SK-N-SH (cell line): ENCODE measurements around the gene RBM47.

Experiments
- EP300 ChIP-seq, 2 experiments: IDR thresholded peaks; 2 replicates each; pipeline versions ENCODE4 v1.4.0 to v1.6.1; 2012; ENCODE audit warnings: borderline replicate concordance in 1 of 2, low read depth in 1 of 2, low read length in 1 of 2
- EZH2phosphoT487 ChIP-seq: fragments of 200-600 bp; sonication (generic); IDR thresholded peaks from 2 replicates; pipeline ENCODE4 v1.6.1; 2017; ENCODE audit warnings: low read depth, mixed run types, mild to moderate bottlenecking, antibody characterized with exemption, moderate library complexity, borderline replicate concordance
- MAX ChIP-seq: IDR thresholded peaks from 2 replicates; pipeline ENCODE4 v1.4.0; 2012; ENCODE audit warnings: low read depth
- MXI1 ChIP-seq: IDR thresholded peaks from 2 replicates; pipeline ENCODE4 v1.6.1; 2012; ENCODE audit warnings: mild to moderate bottlenecking, low read depth, low read length, improper control_type of control experiment
- NFIC ChIP-seq: IDR thresholded peaks from 2 replicates; pipeline ENCODE4 v1.4.0; 2012; ENCODE audit warnings: borderline replicate concordance
- POLR2AphosphoS5 ChIP-seq: IDR thresholded peaks from 2 replicates; pipeline ENCODE4 v1.6.1; 2012; ENCODE audit warnings: low read depth, low read length
- RCOR1 ChIP-seq: fragments of 150-350 bp; IDR thresholded peaks from 2 replicates; pipeline ENCODE4 v1.6.1; 2017; ENCODE audit warnings: antibody characterized with exemption, low read length
- REST ChIP-seq: IDR thresholded peaks from 2 replicates; pipeline ENCODE4 v1.6.1; 2012; ENCODE audit warnings: mild to moderate bottlenecking, low read depth, low read length, moderate library complexity
- RFX5 ChIP-seq: IDR thresholded peaks from 2 replicates; pipeline ENCODE4 v1.6.1; 2012; ENCODE audit warnings: mild to moderate bottlenecking, improper control_type of control experiment, low read length
- TAF1 ChIP-seq: IDR thresholded peaks from 2 replicates; pipeline ENCODE4 v1.6.1; 2012; ENCODE audit warnings: low read depth, mild to moderate bottlenecking, low read length, moderate library complexity, borderline replicate concordance
- TEAD4 ChIP-seq: IDR thresholded peaks from 2 replicates; pipeline ENCODE4 v1.4.0; 2012; ENCODE audit warnings: mild to moderate bottlenecking, borderline replicate concordance; ENCODE audit not compliant: insufficient read depth
- USF2 ChIP-seq: fragments of 150-350 bp; IDR thresholded peaks from 2 replicates; pipeline ENCODE4 v1.6.1; 2017; ENCODE audit warnings: antibody characterized with exemption, low read length, low read depth, borderline replicate concordance
- TF ChIP-seq, protein P1 (sequence below): fragments of 200-600 bp; sonication (generic); IDR thresholded peaks from 2 replicates; pipeline ENCODE4 v1.6.1; 2017; ENCODE audit warnings: antibody characterized with exemption, mild to moderate bottlenecking, moderate library complexity
- TF ChIP-seq, protein P2 (sequence below): IDR thresholded peaks from 2 replicates; pipeline ENCODE4 v1.4.0; 2012; ENCODE audit warnings: low read depth, borderline replicate concordance

- TF ChIP-seq EZH2phosphoT487 = no peak
- TF ChIP-seq, protein P1, sequence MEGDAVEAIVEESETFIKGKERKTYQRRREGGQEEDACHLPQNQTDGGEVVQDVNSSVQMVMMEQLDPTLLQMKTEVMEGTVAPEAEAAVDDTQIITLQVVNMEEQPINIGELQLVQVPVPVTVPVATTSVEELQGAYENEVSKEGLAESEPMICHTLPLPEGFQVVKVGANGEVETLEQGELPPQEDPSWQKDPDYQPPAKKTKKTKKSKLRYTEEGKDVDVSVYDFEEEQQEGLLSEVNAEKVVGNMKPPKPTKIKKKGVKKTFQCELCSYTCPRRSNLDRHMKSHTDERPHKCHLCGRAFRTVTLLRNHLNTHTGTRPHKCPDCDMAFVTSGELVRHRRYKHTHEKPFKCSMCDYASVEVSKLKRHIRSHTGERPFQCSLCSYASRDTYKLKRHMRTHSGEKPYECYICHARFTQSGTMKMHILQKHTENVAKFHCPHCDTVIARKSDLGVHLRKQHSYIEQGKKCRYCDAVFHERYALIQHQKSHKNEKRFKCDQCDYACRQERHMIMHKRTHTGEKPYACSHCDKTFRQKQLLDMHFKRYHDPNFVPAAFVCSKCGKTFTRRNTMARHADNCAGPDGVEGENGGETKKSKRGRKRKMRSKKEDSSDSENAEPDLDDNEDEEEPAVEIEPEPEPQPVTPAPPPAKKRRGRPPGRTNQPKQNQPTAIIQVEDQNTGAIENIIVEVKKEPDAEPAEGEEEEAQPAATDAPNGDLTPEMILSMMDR = no peak
- TF ChIP-seq RFX5 = no peak
- TF ChIP-seq MAX = no peak
- TF ChIP-seq REST = no peak
- no peak for TF ChIP-seq TEAD4
- TF ChIP-seq POLR2AphosphoS5 = no peak
- no peak for TF ChIP-seq RCOR1
- no peak for TF ChIP-seq USF2
- no peak for TF ChIP-seq MXI1
- no peak for TF ChIP-seq NFIC
- TF ChIP-seq TAF1 = no peak
- TF ChIP-seq EP300 (IDR thresholded peaks at IDR 0.05; ENCODE audit: borderline replicate concordance in 1 of 2, low read depth in 1 of 2, low read length in 1 of 2) = no peak
- TF ChIP-seq, protein P2, sequence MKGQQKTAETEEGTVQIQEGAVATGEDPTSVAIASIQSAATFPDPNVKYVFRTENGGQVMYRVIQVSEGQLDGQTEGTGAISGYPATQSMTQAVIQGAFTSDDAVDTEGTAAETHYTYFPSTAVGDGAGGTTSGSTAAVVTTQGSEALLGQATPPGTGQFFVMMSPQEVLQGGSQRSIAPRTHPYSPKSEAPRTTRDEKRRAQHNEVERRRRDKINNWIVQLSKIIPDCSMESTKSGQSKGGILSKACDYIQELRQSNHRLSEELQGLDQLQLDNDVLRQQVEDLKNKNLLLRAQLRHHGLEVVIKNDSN = no peak
These were observed 53.8 kb downstream of the RBM47 start for GRCh38 chr4:40575846-40576245.
